GM21529 (cell line): ENCODE data around the gene TIMM10B.

ENCODE experiments used
- ATAC-seq: cut with Tn5 transposase; IDR thresholded peaks from one replicate; pipeline ENCODE4 v1.9.1; 2021; ENCODE audit not compliant: unreplicated experiment

TIMM10B gene, protein sequence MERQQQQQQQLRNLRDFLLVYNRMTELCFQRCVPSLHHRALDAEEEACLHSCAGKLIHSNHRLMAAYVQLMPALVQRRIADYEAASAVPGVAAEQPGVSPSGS

DNA sequence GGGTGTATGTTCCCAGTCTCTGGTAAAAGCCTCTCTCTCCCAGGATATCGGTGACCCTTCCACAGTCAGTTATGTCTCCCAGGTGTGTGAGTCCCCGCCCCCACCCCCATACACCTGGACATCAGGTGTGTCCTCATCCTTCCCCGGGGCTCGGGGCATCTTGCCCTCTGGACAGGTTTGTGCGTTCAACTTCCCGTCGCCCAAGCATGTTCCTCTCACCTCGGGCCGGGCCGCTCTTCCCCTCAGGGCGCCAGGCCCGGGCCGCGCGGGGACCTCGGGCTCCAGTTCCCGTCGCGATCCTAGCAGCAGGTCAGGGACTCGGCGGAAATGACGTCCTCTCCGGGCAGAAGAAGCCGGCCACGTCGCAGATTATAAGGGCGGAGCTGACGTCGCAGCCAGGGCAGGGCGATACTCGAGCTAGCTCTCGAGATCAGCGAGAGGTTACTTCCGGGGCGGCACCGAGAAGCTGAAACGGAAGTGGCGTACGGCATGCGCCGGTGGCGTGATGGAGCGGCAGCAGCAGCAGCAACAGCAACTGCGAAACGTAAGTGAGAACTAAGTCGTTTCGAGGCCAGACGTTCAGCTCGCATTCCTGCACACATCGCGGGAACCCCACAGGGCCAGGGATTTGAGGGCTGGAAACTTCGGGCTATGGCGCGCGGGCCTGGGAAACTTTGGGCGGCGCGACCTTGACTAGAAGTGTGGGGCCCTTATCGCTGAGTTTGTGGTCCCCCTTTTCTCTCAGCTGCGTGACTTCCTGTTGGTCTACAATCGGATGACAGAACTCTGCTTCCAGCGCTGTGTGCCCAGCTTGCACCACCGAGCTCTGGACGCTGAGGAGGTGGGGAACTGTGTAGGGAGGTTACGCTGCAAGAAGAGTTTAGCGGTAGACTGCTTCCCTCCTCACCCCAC is at the start of gene TIMM10B, which contains the start of gene ARFIP2:
TIMM10B (plus strand) TSS at position 490 of the 912 bp plus-strand sequence; CDS start at position 506, 16 bp downstream.
ARFIP2 (minus strand) TSS at position 320 of the 912 bp plus-strand sequence. CDS start 910 bp downstream, outside the sequence.
- peak; percentile 99 for ATAC-seq

DNA sequence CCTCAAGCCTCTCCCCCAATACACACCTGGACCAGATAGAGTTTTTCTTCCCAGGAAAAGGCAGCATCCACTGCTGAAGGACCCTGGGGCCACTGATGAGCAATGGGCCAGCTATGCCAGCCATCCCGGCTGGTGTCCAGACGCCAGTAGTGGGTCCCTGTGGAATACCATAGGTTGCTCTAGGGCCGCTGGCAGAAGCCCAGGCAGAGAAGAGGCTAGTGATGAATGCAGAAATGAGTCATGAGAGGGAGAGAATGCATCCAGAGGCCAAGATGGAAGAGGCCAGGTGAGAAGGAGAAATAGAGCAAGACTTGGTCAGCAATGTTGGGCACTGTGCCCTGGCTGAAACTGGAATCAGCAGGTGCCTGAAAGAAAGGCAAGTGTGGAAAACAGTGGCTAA is 49.4 kb upstream of the TIMM10B start:
- no peak for ATAC-seq

GRCh38 chr11:6433998-6434660 is 47.2 kb upstream of the TIMM10B start:
- peak; percentile 48 for ATAC-seq

- ATAC-seq, result no peak
Measured at GRCh38 chr11:6437423-6437822, 43.9 kb upstream of the TIMM10B start.

DNA sequence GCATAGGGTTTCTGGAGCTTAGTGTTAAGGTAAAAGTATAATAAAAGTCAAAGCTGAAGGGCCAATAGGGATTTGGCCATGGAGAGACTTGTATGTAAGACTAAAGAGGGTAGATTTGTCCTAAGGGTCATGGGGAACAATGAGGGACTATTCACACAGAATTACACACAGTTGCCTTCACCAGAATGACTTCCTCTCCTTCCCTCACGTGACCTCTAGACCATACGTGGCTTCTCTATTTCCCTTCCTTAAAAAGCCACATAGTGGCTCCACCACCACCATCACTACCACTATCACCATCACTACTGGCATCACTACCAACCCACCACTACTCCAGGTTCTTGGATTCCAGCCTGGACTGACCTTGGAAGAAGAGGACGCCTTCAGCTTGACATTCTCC is 43.3 kb upstream of the TIMM10B start:
- no peak for ATAC-seq

GRCh38 chr11:6438979-6439571 is 42.2 kb upstream of the TIMM10B start:
- no peak for ATAC-seq

DNA sequence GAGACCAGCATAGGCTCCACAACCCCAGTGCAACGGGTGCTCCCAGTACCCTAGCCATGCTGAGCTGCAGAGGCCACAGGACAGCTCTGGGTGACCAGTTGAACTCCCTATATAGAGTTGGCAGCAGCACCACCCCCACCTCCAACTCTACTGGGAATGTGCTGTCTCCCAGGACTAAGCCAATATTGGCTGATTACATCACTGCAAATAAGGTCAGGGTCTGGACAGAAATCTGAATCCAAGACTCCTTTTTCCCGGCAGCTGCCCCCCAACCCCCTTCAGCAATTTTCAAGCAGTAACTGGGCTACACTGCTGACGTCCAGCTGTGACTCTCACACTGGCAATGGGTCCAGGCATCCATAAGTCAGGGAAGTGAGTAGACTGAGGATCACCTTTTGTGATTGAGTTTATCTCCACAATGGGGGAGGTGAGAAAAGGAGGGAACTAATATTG is 40.4 kb upstream of the TIMM10B start, which contains the start of gene HPX:
HPX (minus strand) TSS at position 82 of the 453 bp plus-strand sequence; CDS start at position 58, 24 bp downstream.
- no peak for ATAC-seq

DNA sequence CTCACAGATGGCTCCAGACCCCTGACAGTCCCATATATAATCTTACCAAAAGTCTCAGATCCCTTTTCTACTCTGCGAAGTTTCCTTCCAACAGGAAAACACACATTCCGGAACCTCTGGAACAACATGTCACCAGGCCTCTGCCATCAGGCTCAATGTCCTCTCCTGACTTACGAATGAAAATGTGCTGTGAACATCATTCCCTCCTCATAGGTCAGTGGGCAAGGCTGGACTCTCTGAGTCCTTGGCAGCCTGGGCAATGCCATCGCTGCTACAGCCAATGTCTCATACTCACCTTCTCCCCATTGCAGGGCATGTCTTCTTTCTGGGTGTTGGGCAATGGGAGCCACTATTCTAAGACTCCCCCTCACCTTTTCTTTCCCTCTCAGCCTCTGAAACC is 38.9 kb upstream of the TIMM10B start:
- no peak for ATAC-seq

- ATAC-seq, result peak; percentile 86
Measured at GRCh38 chr11:6443269-6444003, 37.9 kb upstream of the TIMM10B start.

DNA sequence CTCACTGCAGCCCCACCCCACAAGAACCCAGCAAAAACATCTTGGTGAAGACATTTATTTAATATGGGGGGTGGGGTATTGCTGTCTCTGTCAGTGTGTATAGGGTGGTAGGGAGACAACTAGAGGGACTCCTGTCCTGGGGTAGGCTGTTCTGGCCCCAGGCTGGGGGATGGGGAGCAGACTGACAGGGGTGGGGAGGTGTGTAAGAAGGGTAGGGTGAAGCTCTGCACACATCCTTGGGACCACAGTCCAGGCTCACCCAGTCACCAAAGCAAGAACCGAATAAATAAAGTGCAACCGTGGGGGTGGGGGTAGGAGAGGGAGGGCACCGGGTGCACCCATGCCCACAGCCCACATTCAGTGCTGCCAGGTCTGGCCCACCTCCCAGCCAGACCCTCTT is 32.7 kb upstream of the TIMM10B start:
- no peak for ATAC-seq

DNA sequence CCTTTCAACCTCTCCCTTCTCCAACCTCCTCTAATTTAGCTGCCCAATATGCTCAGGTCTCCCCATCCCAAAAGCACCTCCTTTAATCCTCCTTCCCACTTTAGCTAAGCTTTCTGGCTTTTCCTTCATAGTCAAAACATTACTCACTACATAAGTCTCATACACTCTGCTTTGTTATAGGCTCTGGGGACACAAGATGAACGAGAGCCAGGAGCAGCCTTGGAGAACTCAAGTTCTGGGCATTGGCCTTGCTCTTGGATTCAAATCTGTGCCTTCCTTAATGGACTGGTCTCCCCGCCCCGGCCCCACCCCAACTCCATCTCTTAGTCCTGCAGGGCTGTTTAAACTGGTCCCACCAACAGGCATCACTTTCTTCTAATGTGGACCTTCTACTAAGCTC is 29.1 kb upstream of the TIMM10B start:
- ATAC-seq, result no peak

DNA sequence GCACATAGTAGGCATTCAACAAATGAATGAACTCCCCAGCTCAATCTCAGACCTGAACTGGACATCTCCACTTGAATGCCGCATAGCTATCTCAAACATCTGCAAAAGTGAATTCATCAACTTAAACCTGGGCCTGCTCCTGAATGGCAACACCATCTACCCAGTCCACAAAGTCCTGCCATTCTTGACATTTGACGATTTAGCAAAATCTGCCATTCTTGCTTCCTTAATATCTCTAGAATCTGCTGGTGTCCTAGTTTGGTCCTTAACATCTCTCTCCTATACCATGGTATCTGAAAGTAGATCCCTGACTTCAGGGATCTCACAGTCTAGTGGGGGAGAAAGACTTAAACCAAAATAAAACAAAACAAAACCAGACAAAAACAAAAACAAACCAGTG is 28.1 kb upstream of the TIMM10B start:
- ATAC-seq, result no peak

DNA sequence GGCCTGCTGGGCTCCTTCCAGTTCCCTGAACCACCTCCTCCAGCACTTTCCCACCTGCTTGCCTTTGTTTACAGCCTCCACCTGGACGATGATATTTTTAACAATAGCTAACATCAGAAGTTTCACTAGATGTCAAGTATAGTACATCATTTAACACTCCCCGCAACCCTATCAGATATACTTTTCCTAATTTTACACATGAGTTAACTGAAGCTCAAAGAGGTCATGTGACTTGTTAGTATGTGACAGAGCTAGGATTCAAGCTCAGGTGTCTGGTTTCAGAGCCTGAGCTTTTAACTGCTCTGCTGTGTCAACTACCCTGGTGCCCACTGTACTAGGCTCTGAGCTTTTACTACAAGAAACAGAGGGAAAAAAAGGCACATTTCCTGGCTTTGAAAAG is 26.2 kb upstream of the TIMM10B start:
- ATAC-seq, result no peak

GRCh38 chr11:6456361-6457073 is 24.8 kb upstream of the TIMM10B start:
- no peak for ATAC-seq

DNA sequence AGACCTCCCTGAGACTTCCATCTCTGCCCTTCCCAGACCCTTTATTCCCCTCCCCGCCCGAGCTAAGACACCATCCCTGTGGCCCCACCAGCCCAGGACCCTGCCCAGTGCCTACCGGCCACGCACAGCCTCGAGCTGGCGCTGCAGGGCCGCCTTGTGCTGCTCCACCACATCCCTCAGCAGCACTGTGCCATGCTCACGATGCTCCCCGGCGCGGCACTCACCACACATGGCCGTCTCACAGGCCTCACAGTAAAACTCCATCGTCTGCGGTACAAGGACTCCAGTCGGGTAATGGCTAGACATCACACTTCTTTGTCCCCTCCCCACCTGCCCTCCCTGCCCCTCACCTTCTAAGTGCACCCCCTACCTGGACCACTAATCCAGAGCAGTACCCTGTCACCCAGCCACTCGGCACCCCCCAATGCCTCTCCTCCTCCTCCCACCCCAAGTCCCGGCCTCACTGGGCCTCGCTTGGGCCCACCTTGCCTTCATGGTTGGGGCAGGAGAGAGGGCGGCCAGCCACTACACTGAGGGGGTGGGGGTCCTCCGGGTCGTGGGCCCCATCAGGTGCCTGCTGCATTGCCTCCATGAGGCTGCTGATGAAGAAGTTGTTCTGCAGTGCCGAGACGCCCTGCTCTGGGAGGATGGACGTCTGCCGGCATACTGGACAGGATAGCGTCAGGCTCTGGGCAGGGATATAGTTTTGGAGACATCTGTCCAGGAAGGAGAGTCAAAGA is 23.6 kb upstream of the TIMM10B start:
- no peak for ATAC-seq

DNA sequence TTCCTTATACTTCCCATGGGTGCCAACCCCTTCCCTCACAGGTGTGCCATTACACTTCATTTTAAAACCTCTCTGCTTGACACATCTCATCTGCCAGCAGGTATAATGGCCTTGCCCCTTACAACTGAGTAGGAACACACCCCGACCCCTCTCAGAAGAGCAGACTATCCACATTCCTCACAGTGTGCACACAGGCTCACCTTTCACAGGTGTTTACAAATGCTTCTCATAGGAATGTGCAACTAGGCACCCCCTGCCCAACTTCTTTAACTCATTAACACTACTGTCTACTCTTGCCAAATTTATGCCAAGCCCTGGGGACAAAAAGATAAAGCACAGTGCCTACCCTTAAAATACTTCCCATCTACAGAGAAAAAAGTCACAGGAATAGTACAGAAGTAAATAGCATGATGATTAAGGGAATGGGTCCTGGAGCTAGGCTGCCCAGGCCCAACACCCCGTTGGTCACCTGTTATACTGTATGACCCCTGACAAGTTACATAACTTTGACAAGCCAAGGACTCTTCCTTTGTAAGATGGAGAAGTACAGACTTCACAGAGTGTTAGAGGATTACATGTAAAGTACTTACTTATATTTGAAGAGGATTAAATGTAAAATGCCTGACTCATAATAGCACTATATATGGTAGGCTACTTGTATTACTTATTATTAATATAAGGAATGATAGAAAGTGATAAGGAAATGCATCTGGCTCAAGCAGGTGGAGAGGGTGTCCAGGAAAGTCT is 22.8 kb upstream of the TIMM10B start:
- ATAC-seq, result no peak

DNA sequence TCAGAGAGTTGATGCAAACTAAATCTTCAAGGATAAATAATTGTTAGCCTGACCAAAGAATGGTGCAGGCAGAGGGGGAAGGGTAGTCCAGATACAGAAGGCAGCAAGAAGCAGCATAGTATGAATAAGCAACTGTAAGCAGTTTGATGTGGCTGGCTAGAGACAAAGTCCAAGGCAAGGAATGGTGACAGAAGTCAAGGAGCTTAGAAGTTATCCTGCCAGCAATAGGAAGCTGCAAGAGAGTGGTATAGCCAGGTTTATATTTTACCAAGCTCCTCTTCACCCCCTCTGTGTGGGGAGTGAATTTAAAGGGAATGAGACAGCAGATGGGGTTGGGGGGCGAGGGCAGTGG is 22.2 kb upstream of the TIMM10B start:
- ATAC-seq, result no peak

GRCh38 chr11:6468712-6469495 is 12.4 kb upstream of the TIMM10B start:
- ATAC-seq, result peak; percentile 66
